ENCODE results near the gene RPL22. TPM values are rescaled to one million over a fixed set of nuclear protein-coding genes. Genes with fewer than 3 reads are reported as not detected.

The RPL22 gene
- polyA plus RNA-seq, 3 donors = 62.6 to 97.2 (median 65.6) TPM

DNA sequence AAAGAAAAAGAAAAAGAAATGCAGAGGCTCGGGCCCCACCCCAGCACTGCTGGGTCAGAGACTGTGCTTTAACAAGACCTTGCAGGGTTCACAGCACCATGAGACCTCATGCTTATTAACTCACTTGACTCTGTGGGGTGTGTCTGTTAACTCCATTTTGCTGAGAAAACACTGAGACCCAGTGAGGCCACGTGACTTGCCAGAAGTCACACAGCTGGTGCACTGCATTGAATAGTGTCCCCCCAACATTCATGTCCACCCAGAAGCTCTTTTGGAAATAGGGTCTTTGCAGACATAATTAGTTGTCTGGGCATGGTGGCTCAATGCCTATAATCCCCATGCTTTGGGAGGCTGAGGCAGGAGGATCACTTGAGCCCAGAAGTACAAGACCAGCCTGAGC is 59.0 kb downstream of the RPL22 start:
- Mint-ChIP-seq H3K36me3 (no peaks in the 10 kb centered on the region), H3K27me3 (ENCODE audit: low read depth in 3 of 3) (peaks cover 1 to 10% (median 4%) of the 10 kb centered on the region in 3 donors), H3K4me1 (no peaks in the 10 kb centered on the region), H3K4me3 (no peak overlapping the region), H3K9me3 (no peaks in the 10 kb centered on the region), H3K27ac (no peak overlapping the region)
- no peak overlapping the region for H3K4me3 ChIP-seq (replicated peaks in 1 of 3; ENCODE audit: low read depth in 2 of 3, low read length in 3 of 3)
- WGBS (ENCODE audit: insufficient coverage) = no CpG with 5 or more reads among the region's 2 CpGs
- no peaks in the 10 kb centered on the region for H4K20me1 ChIP-seq (ENCODE audit: insufficient read depth, low read length)
- DNase-seq = no peak
- no peaks in the 10 kb centered on the region for H3K9me3 ChIP-seq (replicated peaks in 1 of 2; ENCODE audit: control insufficient read depth in 1 of 2, insufficient read depth in 1 of 2, low read length in 2 of 2)
- H3K27ac ChIP-seq (ENCODE audit: low read depth in 1 of 2, low read length in 2 of 2) = no peak overlapping the region
- no peak overlapping the region for H3K9ac ChIP-seq (ENCODE audit: insufficient read depth, low read length, poor library complexity, severe bottlenecking)
- no peak overlapping the region for H3K4me2 ChIP-seq (replicated peaks; ENCODE audit: extremely low read depth, low read length, poor library complexity, severe bottlenecking)
- H3K79me2 ChIP-seq (ENCODE audit: insufficient read depth, low read length) = no peaks in the 10 kb centered on the region
- TF ChIP-seq, protein P1, sequence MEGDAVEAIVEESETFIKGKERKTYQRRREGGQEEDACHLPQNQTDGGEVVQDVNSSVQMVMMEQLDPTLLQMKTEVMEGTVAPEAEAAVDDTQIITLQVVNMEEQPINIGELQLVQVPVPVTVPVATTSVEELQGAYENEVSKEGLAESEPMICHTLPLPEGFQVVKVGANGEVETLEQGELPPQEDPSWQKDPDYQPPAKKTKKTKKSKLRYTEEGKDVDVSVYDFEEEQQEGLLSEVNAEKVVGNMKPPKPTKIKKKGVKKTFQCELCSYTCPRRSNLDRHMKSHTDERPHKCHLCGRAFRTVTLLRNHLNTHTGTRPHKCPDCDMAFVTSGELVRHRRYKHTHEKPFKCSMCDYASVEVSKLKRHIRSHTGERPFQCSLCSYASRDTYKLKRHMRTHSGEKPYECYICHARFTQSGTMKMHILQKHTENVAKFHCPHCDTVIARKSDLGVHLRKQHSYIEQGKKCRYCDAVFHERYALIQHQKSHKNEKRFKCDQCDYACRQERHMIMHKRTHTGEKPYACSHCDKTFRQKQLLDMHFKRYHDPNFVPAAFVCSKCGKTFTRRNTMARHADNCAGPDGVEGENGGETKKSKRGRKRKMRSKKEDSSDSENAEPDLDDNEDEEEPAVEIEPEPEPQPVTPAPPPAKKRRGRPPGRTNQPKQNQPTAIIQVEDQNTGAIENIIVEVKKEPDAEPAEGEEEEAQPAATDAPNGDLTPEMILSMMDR (IDR thresholded peaks at IDR 0.05) = no peak
- intact Hi-C loops (cut with micrococcal nuclease) = no loop called here
- no peak overlapping the region for H2AFZ ChIP-seq (ENCODE audit: insufficient read depth, low read depth, low read length, poor library complexity, severe bottlenecking)
- no peaks in the 10 kb centered on the region for H3K36me3 ChIP-seq (replicated peaks in 1 of 2; ENCODE audit: control insufficient read depth in 1 of 2, insufficient read depth in 2 of 2, low read length in 2 of 2)
- H3K4me1 ChIP-seq (ENCODE audit: control insufficient read depth in 1 of 2, insufficient read depth in 2 of 2, low read length in 2 of 2) = no peaks in the 10 kb centered on the region
- H3K27me3 ChIP-seq (ENCODE audit: control insufficient read depth in 2 of 2, insufficient read depth in 2 of 2, low read length in 2 of 2) = no peaks in the 10 kb centered on the region

DNA sequence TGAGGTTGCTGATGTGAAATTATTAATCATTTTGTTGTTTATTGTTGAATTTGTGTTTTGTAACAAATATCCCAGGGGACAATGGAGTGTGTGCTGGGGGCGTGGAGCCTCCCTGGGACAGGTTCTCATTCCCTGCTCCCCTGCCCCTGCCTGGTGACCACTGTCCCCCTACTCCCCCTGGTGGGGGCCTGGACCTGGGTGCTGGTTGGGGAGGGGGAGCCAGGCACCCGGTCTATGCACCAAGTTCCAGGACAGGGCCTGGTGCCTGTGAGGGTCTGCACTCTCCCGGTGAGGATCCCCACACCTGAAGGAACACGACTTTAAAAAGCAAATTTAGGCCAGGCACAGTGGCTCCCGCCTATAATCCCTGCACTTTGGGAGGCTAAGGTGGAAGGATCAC is 61.6 kb downstream of the RPL22 start:
- DNase-seq = no peak

More for the DNA sequence above, 61.6 kb downstream of the RPL22 start:
- Histone ChIP-seq H3K4me1 (ENCODE audit: control insufficient read depth in 1 of 2, insufficient read depth in 2 of 2, low read length in 2 of 2) (no peaks in the 10 kb centered on the region), H3K36me3 (replicated peaks in 1 of 2; ENCODE audit: control insufficient read depth in 1 of 2, insufficient read depth in 2 of 2, low read length in 2 of 2) (no peaks in the 10 kb centered on the region), H2AFZ (ENCODE audit: insufficient read depth, low read depth, low read length, poor library complexity, severe bottlenecking) (no peak overlapping the region), H4K20me1 (ENCODE audit: insufficient read depth, low read length) (no peaks in the 10 kb centered on the region), H3K27ac (ENCODE audit: low read depth in 1 of 2, low read length in 2 of 2) (no peak overlapping the region), H3K4me3 (replicated peaks in 1 of 3; ENCODE audit: low read depth in 2 of 3, low read length in 3 of 3) (no peak overlapping the region), H3K4me2 (replicated peaks; ENCODE audit: extremely low read depth, low read length, poor library complexity, severe bottlenecking) (no peak overlapping the region), H3K9ac (ENCODE audit: insufficient read depth, low read length, poor library complexity, severe bottlenecking) (no peak overlapping the region), H3K9me3 (replicated peaks in 1 of 2; ENCODE audit: control insufficient read depth in 1 of 2, insufficient read depth in 1 of 2, low read length in 2 of 2) (no peaks in the 10 kb centered on the region), H3K79me2 (ENCODE audit: insufficient read depth, low read length) (no peaks in the 10 kb centered on the region), H3K27me3 (ENCODE audit: control insufficient read depth in 2 of 2, insufficient read depth in 2 of 2, low read length in 2 of 2) (no peaks in the 10 kb centered on the region)
- Mint-ChIP-seq H3K4me3 (no peak overlapping the region), H3K27ac (no peak overlapping the region), H3K27me3 (ENCODE audit: low read depth in 3 of 3) (peaks cover 0 to 10% (median 4%) of the 10 kb centered on the region in 3 donors), H3K4me1 (no peaks in the 10 kb centered on the region), H3K36me3 (no peaks in the 10 kb centered on the region), H3K9me3 (no peaks in the 10 kb centered on the region)
- TF ChIP-seq, protein P1 (IDR thresholded peaks at IDR 0.05) = no peak
- no CpG with 5 or more reads among the region's 5 CpGs for WGBS (ENCODE audit: insufficient coverage)
- intact Hi-C loops (cut with micrococcal nuclease) = no loop called here
